Ecto neural progenitor cell (in vitro differentiated cells): Measurements from ENCODE around the gene ZNF85.
"Not testable (repeated sequence)": the region's sequence is repeated elsewhere in the genome, so short reads cannot be mapped to it uniquely, and the experiment has no call there.

Experiments
- DNase-seq: peaks from one replicate; pipeline ENCODE4 v3.0.0-alpha.2; 2018; ENCODE audit warnings: low spot score

The ZNF85 gene

GRCh38 chr19:20923077-20923871, at the start of gene ZNF85:
Gene ZNF85 (plus strand): TSS chr19:20923251. CDS start chr19:20923401, 150 bp downstream.
- peak; percentile 96 for DNase-seq

- no peak for DNase-seq
Measured at GRCh38 chr19:20879501-20879900, 43.5 kb upstream of the ZNF85 start.

GRCh38 chr19:20912973-20913372, 10.1 kb upstream of the ZNF85 start:
- DNase-seq: no peak

- DNase-seq: no peak
Measured at GRCh38 chr19:20925481-20925880, 2.4 kb downstream of the ZNF85 start.

- no peak for DNase-seq
Measured at GRCh38 chr19:20926796-20927195, 3.7 kb downstream of the ZNF85 start.

GRCh38 chr19:20928371-20928770, 5.3 kb downstream of the ZNF85 start:
- no peak for DNase-seq

GRCh38 chr19:20936322-20936947, 13.4 kb downstream of the ZNF85 start:
- DNase-seq: not testable (repeated sequence)

GRCh38 chr19:20952561-20953095, 29.6 kb downstream of the ZNF85 start:
- DNase-seq: not testable (repeated sequence)

- DNase-seq: no peak
Measured at GRCh38 chr19:20964798-20965197, 41.7 kb downstream of the ZNF85 start.

GRCh38 chr19:20968092-20968491, 45.0 kb downstream of the ZNF85 start:
- DNase-seq: no peak

GRCh38 chr19:20969498-20969897, 46.4 kb downstream of the ZNF85 start:
- no peak for DNase-seq

- DNase-seq: no peak
Measured at GRCh38 chr19:20969898-20970297, 46.8 kb downstream of the ZNF85 start.

- not testable (repeated sequence) for DNase-seq
Measured at GRCh38 chr19:20992788-20993187, 69.7 kb downstream of the ZNF85 start.

GRCh38 chr19:20999731-21000352, 76.8 kb downstream of the ZNF85 start:
- peak; percentile 93 for DNase-seq
